Neural cell (in vitro differentiated cells): ENCODE measurements around the gene MAP3K19. TPM values are rescaled to one million over a fixed set of nuclear protein-coding genes. Genes with fewer than 3 reads are reported as not detected.

ENCODE experiments used
- H2AFZ ChIP-seq: fragments of 200-600, 300-800 bp; sonication (generic), shearing (Covaris generic); 2 replicates; pipeline ENCODE4 v1.6.0; 2014; ENCODE audit warnings: low read depth, mild to moderate bottlenecking, antibody characterized with exemption, low read length, moderate library complexity
- H3F3A ChIP-seq: fragments of 200-600 bp; shearing (Covaris generic); 2 replicates; pipeline ENCODE4 v1.6.1; 2016; ENCODE audit warnings: mild to moderate bottlenecking, moderate library complexity, mixed read lengths, antibody characterized with exemption, low read length; ENCODE audit not compliant: insufficient read depth, poor library complexity, severe bottlenecking
- H3K27ac ChIP-seq: fragments of 200-600, 300-800 bp; sonication (generic), shearing (Covaris generic); 2 replicates; pipeline ENCODE4 v1.5.1; 2014; ENCODE audit warnings: mild to moderate bottlenecking, low read length, moderate library complexity
- H3K27me3 ChIP-seq: fragments of 300-800, 200-600 bp; sonication (generic), shearing (Covaris generic); 2 replicates; pipeline ENCODE4 v1.6.0; 2014; ENCODE audit warnings: mild to moderate bottlenecking, low read depth, low read length, moderate library complexity; ENCODE audit not compliant: insufficient read depth
- H3K36me3 ChIP-seq: fragments of 300-800, 200-600 bp; sonication (generic), shearing (Covaris generic); 2 replicates; pipeline ENCODE4 v1.5.1; 2014; ENCODE audit warnings: mild to moderate bottlenecking, antibody characterized with exemption, low read length, moderate library complexity; ENCODE audit not compliant: insufficient read depth
- H3K4me2 ChIP-seq: fragments of 300-800, 200-600 bp; sonication (generic), shearing (Covaris generic); 2 replicates; pipeline ENCODE4 v1.6.0; 2014; ENCODE audit warnings: mild to moderate bottlenecking, low read length
- H3K4me3 ChIP-seq: fragments of 300-800, 200-600 bp; sonication (generic), shearing (Covaris generic); 2 replicates; pipeline ENCODE4 v1.5.1; 2014; ENCODE audit warnings: mild to moderate bottlenecking, low read length, moderate library complexity
- H3K79me2 ChIP-seq: fragments of 200-600 bp; shearing (Covaris generic); replicated peaks from 2 replicates; pipeline ENCODE4 v1.6.0; 2014; ENCODE audit warnings: mild to moderate bottlenecking, low read length, moderate library complexity; ENCODE audit not compliant: insufficient read depth
- H3K9ac ChIP-seq: fragments of 300-800, 200-600 bp; sonication (generic), shearing (Covaris generic); 2 replicates; pipeline ENCODE4 v1.6.1; 2016; ENCODE audit warnings: mild to moderate bottlenecking, low read length, mixed read lengths
- H3K9me2 ChIP-seq: fragments of 200-600 bp; shearing (Covaris generic); 2 replicates; pipeline ENCODE4 v1.6.1; 2016; ENCODE audit warnings: mild to moderate bottlenecking, low read length, mixed read lengths; ENCODE audit not compliant: insufficient read depth
- H3K9me3 ChIP-seq: fragments of 200-600, 300-800 bp; sonication (generic), shearing (Covaris generic); 2 replicates; pipeline ENCODE4 v1.6.1; 2016; ENCODE audit warnings: mild to moderate bottlenecking, mixed run types, low read length, moderate library complexity, mixed read lengths
- H4K20me1 ChIP-seq: fragments of 200-600 bp; shearing (Covaris generic); 2 replicates; pipeline ENCODE4 v1.6.1; 2016; ENCODE audit warnings: mild to moderate bottlenecking, mixed run types; ENCODE audit not compliant: insufficient read depth
- EP300 ChIP-seq: fragments of 450-650 bp; conservative IDR thresholded peaks from 2 replicates; pipeline ENCODE4 v1.6.1; 2014; ENCODE audit warnings: antibody characterized with exemption, mild to moderate bottlenecking, moderate library complexity; ENCODE audit not compliant: poor library complexity, severe bottlenecking
- EZH2 ChIP-seq: fragments of 200-600, 300-800 bp; shearing (Covaris generic), sonication (generic); IDR thresholded peaks from 2 replicates; pipeline ENCODE4 v1.6.1; 2014; ENCODE audit warnings: antibody characterized with exemption, low read length, borderline replicate concordance, mild to moderate bottlenecking; ENCODE audit not compliant: insufficient read depth, poor library complexity, severe bottlenecking
- MXI1 ChIP-seq: fragments of 450-650 bp; conservative IDR thresholded peaks from 2 replicates; pipeline ENCODE4 v1.6.1; 2014; ENCODE audit warnings: antibody characterized with exemption, mild to moderate bottlenecking; ENCODE audit not compliant: poor library complexity, severe bottlenecking
- POLR2AphosphoS5 ChIP-seq: IDR thresholded peaks from 2 replicates; pipeline ENCODE4 v1.6.1; 2012
- RAD21 ChIP-seq: fragments of 450-650 bp; conservative IDR thresholded peaks from 2 replicates; pipeline ENCODE4 v1.6.1; 2014; ENCODE audit warnings: antibody characterized with exemption, mild to moderate bottlenecking, moderate library complexity
- SMC3 ChIP-seq: fragments of 450-650 bp; conservative IDR thresholded peaks from 2 replicates; pipeline ENCODE4 v1.6.1; 2014; ENCODE audit warnings: antibody characterized with exemption, mild to moderate bottlenecking, moderate library complexity; ENCODE audit not compliant: poor library complexity
- TAF1 ChIP-seq: IDR thresholded peaks from 2 replicates; pipeline ENCODE4 v1.6.1; 2012; ENCODE audit warnings: low read depth
- polyA plus RNA-seq: library from polyadenylated mRNA; depleted of rRNA; stranded (reverse); fragments of >200 nt; gene quantifications from 2 replicates; pipeline ENCODE4 v1.2.3, GENCODE V29; 2014
- TF ChIP-seq, protein P1 (sequence below): fragments of 450-650 bp; IDR thresholded peaks from 2 replicates; pipeline ENCODE4 v1.5.1; 2014; ENCODE audit warnings: antibody characterized with exemption, mild to moderate bottlenecking, moderate library complexity; ENCODE audit not compliant: poor library complexity, severe bottlenecking
- TF ChIP-seq, protein P2 (sequence below): IDR thresholded peaks from 2 replicates; pipeline ENCODE4 v1.6.1; 2012; ENCODE audit warnings: borderline replicate concordance

MAP3K19 gene
- polyA plus RNA-seq, 1 donor from 2014 or later = not detected

DNA sequence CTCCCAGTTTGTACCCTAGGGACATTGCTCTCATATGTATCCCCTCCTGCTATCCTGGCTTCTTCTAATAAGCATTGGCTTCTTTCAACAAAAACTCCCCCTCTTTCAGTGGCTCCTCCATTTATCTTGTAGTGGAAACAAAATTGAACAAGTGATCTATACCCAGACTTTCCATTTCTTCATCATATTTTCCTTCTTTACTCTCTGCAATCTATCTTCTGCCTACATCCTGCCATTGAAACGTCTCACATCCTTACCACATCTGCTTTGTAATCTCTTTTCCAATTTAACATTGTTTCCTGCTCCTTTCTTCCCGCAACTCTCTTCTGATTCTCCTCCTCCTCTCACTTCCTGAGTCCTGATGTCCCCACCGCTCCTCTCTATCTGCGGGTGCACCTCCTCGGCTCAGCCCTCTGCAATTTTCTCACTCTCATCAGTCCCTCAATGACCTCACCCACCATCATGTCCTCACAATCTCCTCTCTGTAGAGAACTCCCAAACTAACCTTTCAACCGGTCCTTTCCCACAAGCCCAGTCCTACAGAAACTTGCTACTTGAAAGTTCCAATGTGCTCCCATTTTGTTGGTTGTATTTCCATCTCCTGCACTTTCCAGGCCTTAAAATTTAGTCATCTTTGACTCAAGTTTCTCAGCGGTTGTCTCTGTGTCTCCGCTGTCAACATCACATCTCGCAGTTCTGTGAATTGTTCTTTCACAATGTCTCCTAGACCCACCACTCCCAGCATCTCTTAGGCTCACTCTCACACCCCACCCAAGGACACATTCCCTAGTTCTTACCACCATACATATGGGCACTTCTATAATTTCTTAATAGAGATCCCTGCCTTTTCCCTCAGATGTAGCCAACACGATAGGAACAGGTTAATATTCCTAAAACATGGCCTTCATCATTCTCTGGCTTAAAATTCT, 24.0 kb downstream of the MAP3K19 start:
- Histone ChIP-seq H3F3A (no peaks in the 10 kb centered on the region), H3K27ac (no peak overlapping the region), H3K9me2 (no peaks in the 10 kb centered on the region), H3K36me3 (no peaks in the 10 kb centered on the region), H2AFZ (no peak overlapping the region), H3K4me3 (no peak overlapping the region), H3K27me3 (no peaks in the 10 kb centered on the region), H3K4me2 (no peak overlapping the region), H3K79me2 (no peaks in the 10 kb centered on the region), H4K20me1 (no peaks in the 10 kb centered on the region), H3K9ac (no peak overlapping the region), H3K9me3 (no peaks in the 10 kb centered on the region)
- TF ChIP-seq MXI1 (no peak), TAF1 (no peak), RAD21 (no peak), SMC3 (no peak), EP300 (no peak), POLR2AphosphoS5 (no peak), EZH2 (no peak)
- TF ChIP-seq, protein P1, sequence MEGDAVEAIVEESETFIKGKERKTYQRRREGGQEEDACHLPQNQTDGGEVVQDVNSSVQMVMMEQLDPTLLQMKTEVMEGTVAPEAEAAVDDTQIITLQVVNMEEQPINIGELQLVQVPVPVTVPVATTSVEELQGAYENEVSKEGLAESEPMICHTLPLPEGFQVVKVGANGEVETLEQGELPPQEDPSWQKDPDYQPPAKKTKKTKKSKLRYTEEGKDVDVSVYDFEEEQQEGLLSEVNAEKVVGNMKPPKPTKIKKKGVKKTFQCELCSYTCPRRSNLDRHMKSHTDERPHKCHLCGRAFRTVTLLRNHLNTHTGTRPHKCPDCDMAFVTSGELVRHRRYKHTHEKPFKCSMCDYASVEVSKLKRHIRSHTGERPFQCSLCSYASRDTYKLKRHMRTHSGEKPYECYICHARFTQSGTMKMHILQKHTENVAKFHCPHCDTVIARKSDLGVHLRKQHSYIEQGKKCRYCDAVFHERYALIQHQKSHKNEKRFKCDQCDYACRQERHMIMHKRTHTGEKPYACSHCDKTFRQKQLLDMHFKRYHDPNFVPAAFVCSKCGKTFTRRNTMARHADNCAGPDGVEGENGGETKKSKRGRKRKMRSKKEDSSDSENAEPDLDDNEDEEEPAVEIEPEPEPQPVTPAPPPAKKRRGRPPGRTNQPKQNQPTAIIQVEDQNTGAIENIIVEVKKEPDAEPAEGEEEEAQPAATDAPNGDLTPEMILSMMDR = no peak
- TF ChIP-seq, protein P2, sequence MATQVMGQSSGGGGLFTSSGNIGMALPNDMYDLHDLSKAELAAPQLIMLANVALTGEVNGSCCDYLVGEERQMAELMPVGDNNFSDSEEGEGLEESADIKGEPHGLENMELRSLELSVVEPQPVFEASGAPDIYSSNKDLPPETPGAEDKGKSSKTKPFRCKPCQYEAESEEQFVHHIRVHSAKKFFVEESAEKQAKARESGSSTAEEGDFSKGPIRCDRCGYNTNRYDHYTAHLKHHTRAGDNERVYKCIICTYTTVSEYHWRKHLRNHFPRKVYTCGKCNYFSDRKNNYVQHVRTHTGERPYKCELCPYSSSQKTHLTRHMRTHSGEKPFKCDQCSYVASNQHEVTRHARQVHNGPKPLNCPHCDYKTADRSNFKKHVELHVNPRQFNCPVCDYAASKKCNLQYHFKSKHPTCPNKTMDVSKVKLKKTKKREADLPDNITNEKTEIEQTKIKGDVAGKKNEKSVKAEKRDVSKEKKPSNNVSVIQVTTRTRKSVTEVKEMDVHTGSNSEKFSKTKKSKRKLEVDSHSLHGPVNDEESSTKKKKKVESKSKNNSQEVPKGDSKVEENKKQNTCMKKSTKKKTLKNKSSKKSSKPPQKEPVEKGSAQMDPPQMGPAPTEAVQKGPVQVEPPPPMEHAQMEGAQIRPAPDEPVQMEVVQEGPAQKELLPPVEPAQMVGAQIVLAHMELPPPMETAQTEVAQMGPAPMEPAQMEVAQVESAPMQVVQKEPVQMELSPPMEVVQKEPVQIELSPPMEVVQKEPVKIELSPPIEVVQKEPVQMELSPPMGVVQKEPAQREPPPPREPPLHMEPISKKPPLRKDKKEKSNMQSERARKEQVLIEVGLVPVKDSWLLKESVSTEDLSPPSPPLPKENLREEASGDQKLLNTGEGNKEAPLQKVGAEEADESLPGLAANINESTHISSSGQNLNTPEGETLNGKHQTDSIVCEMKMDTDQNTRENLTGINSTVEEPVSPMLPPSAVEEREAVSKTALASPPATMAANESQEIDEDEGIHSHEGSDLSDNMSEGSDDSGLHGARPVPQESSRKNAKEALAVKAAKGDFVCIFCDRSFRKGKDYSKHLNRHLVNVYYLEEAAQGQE = no peak

DNA sequence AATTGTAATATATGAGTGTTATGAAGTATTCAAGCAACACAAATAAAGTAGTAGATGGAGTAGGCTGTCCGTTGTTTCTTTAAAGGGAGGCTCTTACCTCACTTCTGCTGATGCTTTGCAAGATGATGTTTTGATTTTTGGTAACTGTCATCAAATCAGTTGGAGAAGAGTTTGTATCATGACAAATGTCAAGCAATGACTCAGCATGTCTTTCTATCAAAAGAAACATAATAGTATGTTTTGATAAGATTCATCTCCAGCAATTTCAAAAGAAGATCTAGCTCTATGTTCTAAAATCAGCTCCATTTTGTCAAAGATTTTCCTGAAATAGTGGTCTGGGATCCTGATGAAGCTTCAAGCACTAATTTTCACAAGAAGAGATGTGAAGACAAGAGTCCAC, 25.6 kb downstream of the MAP3K19 start:
- Histone ChIP-seq H2AFZ (no peak overlapping the region), H3K27ac (no peak overlapping the region), H3K27me3 (no peaks in the 10 kb centered on the region), H3K4me3 (no peak overlapping the region), H4K20me1 (no peaks in the 10 kb centered on the region), H3K9me2 (no peaks in the 10 kb centered on the region), H3K9me3 (no peaks in the 10 kb centered on the region), H3F3A (no peaks in the 10 kb centered on the region), H3K4me2 (no peak overlapping the region), H3K79me2 (no peaks in the 10 kb centered on the region), H3K36me3 (no peaks in the 10 kb centered on the region), H3K9ac (no peak overlapping the region)
- TF ChIP-seq TAF1 = no peak
- TF ChIP-seq EP300 = no peak
- no peak for TF ChIP-seq RAD21
- no peak for TF ChIP-seq POLR2AphosphoS5
- TF ChIP-seq, protein P1 = no peak
